Hematopoietic multipotent progenitor cell treated with erythropoietin and hydrocortisone succinate and interleukin-3 and kit ligand, for 17 days (in vitro differentiated cells): Measurements from ENCODE around the gene CDC14A.
"Not testable (repeated sequence)": the region's sequence is repeated elsewhere in the genome, so short reads cannot be mapped to it uniquely, and the experiment has no call there.

Experiments used
- DNase-seq: peaks from one replicate; pipeline ENCODE4 v3.0.0-alpha.2; 2015; ENCODE audit warnings: low spot score

CDC14A gene

DNA sequence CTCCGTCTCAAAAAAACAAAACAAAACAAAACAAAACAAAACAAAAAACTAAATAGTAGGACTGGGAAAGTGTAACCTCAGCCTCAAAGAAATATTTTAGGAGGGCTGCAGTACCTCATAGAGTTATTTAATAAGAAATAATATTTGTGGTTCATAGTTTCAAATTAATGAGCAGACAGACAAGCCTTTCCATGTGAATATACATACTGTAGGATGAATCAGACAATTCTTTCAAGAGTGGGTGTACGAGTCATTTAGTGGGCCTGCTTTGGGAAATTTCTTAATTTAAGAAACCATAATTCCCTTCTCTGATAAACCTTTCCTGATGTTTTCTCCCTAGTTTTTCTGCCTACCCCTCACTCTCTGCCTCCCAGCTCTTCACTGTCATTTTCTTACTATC, 52.5 kb downstream of the CDC14A start:
- no peak for DNase-seq

DNA sequence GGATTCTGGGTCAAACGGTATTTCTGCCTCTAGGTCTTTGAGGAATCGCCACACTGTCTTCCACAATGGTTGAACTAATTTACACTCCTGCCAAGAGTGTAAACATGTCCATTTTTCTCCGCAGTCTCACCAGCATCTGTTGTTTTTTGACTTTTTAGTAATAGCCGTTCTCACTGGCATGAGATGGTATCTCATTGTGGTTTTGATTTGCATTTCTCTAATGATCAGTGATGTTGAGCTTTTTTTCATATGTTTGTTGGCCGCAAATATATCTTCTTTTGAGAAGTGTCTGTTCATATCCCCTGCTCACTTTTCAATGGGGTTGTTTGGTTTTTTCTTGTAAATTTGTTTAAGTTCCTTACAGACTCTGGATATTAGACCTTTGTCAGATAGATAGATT, 53.6 kb downstream of the CDC14A start:
- DNase-seq = not testable (repeated sequence)

DNA sequence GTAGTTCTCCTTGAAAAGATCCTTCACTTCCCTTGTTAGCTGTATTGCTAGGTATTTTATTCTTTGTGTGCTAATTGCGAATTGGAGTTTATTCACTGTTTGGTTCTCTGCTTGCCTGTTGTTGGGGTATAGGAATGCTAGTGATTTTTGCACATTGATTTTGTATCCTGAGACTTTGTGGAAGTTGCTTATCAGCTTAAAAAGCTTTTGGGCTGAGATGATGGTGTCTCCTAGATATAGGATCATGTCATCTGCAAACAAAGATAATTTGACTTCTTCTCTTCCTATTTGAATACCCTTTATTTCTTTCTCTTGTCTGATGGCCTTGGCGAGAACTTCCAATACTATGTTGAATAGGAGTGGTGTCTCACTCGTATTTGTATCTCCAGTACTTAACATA, 55.1 kb downstream of the CDC14A start:
- not testable (repeated sequence) for DNase-seq

DNA sequence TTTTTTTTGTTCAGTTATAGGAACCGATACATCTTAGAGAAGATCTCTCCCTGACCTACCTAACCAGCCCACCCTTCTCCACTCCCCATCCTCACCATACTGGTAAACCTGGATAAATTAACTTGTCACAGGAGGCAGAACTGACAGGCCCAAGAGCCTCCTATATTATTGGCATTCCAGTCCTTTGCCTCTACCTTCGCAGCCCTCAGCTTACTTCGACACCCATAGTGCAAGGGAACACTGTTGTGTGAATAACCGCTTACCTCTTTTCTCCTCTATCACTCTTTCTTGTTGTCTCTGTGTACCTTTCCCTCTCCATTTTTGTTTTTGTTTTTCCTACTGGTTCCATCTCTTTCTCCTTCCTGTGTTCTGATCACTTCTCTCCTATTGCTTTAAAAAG, 58.7 kb downstream of the CDC14A start:
- DNase-seq = no peak

DNA sequence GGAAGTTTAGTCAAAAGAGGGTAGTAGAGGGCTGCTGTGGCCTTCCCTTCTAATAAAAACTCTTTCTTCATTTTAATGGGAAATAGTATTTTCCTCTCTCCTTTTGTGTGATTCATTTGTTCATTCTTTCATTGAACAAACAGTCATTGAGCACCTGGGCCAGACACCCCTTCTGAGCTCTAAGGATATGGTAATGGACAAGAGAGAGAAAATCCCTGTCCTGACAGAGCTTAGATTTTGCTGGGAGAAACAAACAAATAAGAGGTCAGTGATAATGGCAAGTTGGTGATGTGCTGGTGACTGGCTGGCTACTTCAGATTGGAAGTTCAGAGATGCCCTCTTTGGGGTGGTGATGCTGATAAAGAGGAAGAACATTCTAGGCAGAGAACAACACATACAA, 59.3 kb downstream of the CDC14A start:
- no peak for DNase-seq

DNA sequence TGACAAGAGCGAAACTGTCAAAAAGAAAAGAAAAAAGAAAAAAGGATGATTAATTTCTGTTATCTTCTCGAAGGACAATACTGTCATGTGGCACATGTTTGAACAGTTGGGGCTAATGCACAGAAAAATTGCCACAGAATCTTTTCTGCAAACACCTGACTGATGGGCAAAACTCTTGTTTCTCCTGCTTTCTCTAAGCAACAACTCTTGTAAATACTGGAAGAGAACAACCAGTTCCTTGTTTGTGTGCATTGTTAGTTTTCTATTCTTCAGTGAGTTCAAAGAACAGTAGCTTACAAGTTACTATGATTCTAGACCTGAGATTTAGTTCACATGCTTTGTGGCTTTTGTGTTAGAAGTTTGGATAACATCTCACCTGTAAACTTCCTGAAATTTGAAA, 60.7 kb downstream of the CDC14A start:
- no peak for DNase-seq

DNA sequence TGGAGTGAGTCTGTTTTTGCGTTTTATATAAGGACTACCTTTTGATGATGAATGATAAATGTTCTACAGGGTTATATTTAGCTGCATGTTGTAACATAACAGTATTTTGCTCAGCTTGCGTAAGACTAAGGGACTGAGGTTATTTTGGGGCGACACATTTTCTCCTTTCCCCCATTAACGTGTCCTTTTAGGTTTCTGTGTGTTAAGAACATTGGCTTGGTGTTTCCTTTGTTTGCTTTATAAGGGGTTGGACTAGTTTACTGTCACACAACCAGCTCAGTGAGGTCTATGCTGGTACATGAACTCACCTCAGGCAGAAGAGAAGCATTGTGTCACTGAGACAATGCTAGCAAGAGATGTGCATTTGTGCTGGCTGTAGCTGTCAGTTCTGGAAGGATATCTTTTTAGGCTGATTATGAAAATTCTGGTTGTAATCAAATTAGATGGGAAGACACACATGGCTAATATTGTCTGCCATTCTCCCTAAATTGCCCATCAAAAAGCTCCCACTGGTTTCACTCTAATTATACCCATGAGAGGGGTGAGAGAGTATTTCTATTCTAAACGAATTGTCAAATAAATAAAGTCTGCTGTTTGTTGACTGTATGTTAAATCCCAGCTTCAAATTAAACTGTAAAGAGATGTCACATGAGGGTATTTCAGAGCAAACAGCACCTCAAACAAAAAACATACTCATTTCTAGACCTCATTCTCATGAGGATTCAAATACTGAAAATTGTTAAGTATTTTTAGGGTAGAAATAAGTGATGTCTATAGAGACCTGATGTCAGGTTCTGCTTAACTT, 62.6 kb downstream of the CDC14A start:
- DNase-seq = no peak

DNA sequence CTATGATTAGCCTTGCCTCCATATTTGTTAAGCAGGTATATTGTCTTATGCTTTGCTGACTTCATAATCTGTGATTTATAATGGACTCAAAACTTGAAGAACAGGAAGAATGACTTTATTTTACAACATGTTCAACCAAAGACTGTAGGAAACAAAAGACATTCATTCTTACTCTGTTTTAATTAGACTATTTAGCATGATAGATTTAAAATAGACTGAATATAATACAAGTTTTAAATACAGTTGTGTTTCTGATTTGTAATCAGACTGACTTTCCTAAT, 63.1 kb downstream of the CDC14A start:
- DNase-seq = no peak

DNA sequence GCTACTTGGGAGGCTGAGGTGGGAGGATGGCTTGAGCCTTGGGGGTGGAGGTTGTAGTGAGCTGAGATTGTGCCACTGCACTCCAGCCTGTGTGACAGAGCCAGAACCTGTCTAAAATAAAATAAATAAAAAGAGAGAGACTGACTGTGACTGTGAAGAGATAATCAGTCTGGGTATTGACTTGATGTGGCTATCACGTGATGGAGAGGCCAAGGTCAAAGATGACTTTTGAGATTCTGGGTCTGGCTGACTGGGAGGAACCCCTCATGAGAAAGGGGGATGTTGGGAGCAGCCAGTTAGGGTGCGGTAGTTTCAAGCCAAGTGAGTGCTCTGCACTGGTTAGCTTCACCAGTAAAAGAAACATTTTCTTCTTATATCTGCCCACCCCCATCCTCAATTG, 66.8 kb downstream of the CDC14A start:
- DNase-seq = no peak

DNA sequence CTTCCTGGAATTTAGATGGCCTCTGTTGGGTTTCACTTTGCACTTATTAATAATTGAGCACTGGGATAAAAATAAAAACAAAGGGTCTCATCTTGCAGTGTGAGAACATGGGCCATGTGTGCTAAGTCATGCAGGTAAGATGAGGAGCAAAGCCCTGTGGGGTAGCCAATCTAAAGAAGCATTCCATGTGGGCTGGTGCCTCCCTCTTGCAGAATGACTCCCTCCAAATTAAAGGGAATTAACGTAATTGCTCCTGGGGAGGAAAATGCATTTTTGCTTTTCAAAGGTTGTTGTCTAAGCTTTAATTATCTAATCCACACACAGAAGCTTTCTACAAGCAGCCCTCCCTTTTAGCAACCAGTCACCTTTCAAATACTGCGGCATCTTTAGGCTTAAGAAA, 69.8 kb downstream of the CDC14A start:
- no peak for DNase-seq

DNA sequence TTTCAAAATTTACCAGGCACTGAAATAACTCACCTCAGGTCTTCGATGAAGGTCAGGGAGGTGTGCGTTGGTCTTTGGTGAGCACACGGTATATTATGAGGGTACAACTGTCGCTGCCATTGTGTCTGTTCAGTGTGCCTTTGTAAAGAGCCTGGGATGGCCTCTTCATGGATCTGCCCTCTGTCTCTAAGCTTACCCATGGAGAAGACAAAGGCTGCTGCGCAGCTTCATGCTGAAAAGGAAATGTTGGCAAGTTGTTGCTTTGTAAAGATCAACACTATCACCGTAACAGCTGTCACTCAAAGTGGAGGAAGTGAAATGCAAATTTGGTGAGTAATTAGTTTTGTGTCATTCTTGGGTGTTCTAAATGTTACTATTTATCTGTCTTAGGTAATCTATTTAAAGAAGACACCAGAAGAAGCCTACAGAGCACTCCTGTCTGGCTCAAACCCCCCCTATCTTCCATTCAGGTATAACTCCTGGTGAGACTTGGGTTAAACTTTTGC, 71.6 kb downstream of the CDC14A start:
- DNase-seq = no peak

DNA sequence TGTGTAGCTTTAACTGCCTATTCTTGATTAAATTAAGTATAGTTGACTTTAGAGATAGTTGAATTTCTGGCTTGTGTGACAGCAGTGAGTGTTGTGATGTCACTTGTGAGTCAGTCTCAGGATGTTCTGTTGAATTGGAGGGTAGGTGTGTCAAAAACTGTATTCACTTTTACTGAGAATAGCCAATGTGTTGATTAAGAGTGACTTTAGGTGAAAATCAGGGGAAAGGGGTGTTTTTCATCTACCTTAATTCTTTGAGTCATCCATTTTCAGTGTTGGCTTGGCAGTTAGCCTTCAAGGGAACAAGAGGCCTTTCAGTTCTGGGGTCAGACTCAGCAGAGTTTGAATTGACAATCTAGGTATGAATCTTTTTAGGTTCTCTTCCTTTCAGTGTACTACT, 75.9 kb downstream of the CDC14A start:
- DNase-seq = no peak

DNA sequence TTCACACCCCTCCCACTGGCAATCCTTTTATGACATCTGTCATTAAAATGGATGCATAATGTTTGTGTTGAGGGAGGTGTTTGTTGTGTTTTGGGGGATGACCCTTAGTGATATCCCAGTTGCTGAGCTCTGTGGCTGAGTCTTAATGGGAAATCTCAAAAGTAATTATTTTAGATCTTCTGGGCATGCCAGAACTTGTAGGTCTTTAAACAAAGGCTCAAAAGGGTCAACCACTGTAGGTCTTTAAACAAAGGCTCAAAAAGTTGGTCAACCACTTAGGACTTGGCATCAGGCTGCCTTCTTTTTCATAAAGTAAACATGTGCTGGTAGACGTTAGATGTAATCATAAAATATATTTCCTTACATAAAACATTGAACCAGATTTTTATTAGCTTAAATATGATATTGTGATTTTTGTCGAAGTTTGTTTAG, 78.0 kb downstream of the CDC14A start:
- no peak for DNase-seq

DNA sequence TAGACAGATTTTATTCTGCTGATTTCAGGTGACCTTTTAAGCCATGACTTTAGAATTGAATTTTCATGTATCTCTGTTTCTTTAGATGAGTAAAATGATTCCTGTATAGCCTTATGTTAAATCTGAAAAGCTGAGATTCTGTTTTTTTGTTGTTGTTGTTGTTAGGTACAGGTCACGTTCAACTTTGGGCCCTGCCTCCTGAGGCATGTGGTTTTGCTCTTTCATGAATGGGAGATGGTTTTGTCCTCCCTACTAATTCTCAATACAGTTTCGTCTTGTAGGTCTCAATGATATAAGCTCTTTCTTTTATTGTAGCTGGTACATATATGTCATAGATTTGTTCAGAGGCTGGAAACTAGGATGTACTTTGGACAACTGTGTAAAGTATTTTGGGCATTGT, 79.6 kb downstream of the CDC14A start:
- no peak for DNase-seq

DNA sequence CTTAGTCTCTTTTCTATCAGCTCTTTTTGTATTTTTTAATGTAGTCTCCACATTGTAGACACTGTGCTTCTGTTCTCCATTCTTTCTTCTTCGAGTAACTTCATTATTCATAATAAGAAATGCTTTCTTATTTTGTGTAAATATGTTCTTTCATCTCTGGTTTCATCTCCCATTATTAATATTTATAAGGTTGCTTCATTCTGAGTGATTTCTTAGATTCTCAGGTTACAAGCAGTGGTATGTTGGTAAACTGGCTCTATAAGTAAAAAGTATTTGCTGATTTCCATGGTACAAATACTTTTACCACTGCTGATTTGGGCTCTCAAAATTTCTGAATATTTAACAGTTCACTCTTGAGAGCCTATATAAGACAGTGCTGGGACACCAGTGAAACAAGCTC, 81.3 kb downstream of the CDC14A start:
- no peak for DNase-seq

DNA sequence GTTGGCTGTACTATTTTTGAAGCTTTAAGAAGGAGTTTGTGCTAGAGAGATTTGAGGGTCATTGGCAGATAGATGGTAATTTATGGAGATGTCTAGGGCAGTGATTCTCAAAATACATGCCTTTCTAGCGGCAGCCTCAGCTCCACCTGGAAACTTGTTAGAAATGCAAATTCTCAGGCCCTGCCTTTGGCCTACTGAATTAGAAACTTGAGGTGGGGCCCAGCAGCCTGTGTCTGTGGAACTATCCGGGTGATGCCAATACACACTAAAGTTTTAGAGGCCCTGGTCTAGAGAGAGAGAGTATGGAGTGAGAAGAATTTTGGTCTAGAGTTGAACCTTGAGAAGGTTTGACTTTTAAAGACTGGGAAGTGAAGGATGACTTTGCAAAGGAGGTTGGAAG, 82.5 kb downstream of the CDC14A start:
- no peak for DNase-seq

DNA sequence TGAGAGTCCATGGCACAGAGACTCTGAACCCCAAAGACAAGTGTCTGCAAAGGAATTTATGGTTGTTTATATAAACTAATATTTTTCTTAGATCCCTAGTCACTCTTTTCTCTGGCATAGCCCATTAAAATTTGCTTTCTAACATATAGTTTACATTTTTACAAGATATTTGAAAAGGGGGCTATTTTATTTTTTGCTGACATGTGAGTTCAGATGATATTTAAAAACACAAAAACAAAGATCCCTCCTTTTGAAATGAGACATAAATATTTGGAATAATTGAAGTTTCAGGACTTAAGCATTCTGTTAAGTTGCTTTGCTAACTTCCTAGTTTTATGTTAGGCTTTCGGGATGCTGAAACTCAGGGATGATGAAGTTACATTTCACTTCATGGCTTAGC, 86.1 kb downstream of the CDC14A start:
- DNase-seq = no peak

DNA sequence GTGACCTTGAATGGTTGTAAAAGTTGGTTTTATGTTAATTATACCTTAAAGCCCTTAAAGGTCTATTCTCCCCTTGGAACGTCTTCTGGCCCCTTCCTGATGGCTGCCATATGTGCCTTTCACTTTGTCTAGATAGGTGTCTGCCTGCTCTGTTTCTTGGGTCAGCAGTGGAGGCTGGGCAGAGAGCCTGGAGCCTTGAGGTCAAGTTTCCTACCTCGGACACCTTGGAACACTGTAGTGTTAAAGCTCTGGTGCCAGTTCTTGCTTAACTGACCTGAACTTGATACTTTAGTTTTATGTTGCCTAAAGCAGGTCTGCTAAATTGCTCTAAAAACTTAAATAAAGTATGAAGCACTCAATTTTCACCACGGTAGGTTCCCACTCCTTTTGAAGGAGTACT, 86.5 kb downstream of the CDC14A start:
- no peak for DNase-seq

DNA sequence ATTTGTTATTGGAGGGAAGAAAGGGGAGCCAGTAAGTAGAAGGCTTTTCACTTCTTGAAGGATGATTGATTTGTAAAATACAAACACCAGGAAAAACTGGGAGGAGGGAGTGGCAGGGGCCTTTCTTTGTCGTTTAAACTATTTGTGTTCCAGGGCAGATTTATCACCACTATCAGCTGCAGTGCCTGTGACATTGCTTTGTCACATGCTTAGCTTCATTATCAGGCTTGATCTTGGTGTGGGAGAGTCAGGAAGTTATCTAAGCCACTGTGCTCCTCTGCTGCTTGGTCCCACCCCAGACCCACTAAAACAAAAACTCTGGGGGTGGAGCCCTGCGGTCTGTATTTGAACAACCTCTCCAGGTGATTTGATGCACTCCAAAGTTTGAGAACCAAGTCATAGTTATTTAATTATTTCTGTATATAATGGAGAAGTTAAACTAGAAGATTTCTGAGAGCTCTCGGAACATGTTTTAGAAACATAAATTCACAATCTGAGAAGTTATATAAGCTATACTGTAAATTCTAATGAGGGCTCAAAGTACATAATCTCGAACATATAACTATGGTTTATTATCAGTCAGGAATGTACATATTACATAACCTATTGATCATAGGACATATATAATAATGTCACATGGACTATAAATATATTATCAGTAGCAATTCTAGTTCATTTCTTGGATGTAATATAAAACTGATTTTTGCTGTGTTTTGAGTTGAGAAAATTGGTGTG, 87.9 kb downstream of the CDC14A start:
- DNase-seq = no peak

DNA sequence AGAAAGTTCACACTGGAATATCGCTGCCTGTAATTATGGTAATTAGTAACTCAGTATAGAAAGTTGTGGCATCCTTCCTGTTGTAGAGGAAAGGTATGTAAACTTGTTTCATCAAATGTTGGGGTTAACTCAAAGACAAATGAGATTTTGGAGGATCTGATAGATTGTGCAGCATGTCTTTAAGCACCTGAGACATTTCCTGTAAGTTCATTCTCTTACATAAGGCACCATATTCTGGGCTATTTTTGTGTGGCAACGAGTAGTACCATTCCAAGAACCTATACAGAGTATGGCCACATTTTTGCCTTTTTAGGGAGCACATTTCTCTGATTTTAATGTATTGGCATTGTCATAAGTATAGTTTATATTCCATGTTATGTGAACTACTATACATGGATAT, 88.8 kb downstream of the CDC14A start:
- DNase-seq = no peak

DNA sequence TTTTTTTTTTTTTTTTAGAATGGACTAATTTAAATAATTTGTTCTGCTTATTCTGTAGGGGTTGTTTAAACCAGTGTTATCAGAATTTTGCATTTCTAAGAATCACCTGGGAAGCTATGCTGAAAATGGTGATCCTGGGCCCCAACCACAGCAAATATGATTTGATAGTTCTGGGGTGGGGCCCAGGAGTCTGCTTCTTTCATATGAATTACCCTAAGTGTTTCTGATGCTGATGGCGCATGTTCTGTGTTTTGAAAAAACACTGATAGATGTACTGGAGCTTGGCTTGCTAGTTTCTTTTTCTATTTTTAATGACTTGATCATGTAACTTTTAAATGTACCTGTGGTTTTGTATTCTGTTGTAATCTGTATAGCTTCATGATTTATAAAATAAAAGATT, 89.3 kb downstream of the CDC14A start:
- no peak for DNase-seq

DNA sequence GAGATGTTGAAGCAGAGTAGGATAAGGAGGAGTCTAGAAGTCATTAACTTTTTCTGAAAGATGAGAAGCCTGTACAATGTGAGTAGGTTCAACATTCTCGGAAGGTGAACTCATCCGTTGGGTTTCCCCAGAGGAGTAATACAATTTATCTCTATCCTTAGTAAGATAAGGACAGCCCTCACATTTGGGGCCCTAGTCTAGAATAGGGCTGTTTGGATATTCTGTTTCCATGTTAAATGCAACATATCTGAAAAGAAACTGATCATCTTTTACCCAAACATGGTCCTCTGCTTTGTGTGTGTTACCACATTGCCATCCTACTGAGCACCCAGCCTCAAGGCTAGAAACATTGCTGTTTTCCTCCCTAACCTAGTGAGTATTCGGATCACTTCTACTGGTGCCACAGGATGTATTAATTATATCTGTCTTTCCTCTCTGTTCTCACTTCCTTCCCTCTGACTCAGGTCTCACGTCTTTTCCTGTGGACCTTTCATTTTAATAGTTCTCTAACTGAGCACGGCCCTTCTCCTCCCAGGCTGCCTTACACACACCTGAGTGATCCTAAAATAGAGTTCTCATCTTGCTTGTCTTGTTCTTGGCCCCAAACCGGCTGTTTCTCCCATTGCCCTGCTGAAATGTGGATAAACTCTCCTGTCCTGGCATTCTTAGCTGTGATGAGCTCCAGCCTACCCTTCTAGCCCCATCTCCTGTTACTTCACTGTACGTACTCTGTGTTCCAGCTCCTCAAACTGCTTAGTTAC, 91.7 kb downstream of the CDC14A start:
- DNase-seq = no peak

DNA sequence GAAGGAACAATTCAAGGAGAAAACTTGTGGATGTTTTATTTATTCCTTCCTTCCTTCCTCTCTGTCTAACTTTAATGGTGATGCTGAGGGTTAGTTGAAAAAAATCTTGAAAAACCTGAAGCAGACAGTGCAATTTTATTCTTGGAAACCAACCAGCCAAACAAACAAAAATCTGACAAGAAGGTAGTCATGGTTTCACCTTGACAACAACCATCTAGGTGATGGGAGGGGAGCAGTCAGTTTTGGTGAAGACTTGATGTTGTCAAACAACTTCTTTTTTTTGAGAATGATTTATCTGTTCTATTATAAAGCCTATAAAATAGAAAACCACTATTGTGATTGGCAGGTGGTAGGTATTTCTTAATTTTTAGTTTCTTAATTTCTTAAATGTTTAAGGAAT, 93.3 kb downstream of the CDC14A start:
- DNase-seq = no peak
